Medulla oblongata (tissue), 1 donor: ENCODE data around the gene DIP2C.

Experiments
- DNase-seq: peaks from one replicate; pipeline ENCODE4 v3.0.0-alpha.2; 2015; ENCODE audit errors: extremely low spot score

DIP2C gene

GRCh38 chr10:575402-576129 lies 113.9 kb downstream of the DIP2C start:
- DNase-seq: no peak

- DNase-seq: no peak
Measured at GRCh38 chr10:572696-573095, 116.8 kb downstream of the DIP2C start.

- DNase-seq: no peak
Measured at GRCh38 chr10:571688-572451, 117.6 kb downstream of the DIP2C start.

GRCh38 chr10:571166-571565 lies 118.3 kb downstream of the DIP2C start:
- no peak for DNase-seq

- DNase-seq: no peak
Measured at GRCh38 chr10:570628-571163, 118.8 kb downstream of the DIP2C start.

GRCh38 chr10:569961-570627 lies 119.4 kb downstream of the DIP2C start:
- no peak for DNase-seq

GRCh38 chr10:568848-569247 lies 120.6 kb downstream of the DIP2C start:
- DNase-seq: no peak

- DNase-seq: no peak
Measured at GRCh38 chr10:567869-568268, 121.6 kb downstream of the DIP2C start.

GRCh38 chr10:566241-566885 lies 123.1 kb downstream of the DIP2C start:
- DNase-seq: no peak

GRCh38 chr10:565676-566075 lies 123.8 kb downstream of the DIP2C start:
- DNase-seq: no peak

- DNase-seq: no peak
Measured at GRCh38 chr10:565146-565545, 124.3 kb downstream of the DIP2C start.

- no peak for DNase-seq
Measured at GRCh38 chr10:563827-564226, 125.6 kb downstream of the DIP2C start.

GRCh38 chr10:562142-562541 lies 127.3 kb downstream of the DIP2C start:
- no peak for DNase-seq

GRCh38 chr10:561721-562120 lies 127.7 kb downstream of the DIP2C start:
- no peak for DNase-seq

GRCh38 chr10:560314-560992 lies 129.0 kb downstream of the DIP2C start:
- DNase-seq: no peak

- DNase-seq: no peak
Measured at GRCh38 chr10:559767-560047, 129.8 kb downstream of the DIP2C start.

- no peak for DNase-seq
Measured at GRCh38 chr10:558891-559766, 130.3 kb downstream of the DIP2C start.

GRCh38 chr10:558364-558763 lies 131.1 kb downstream of the DIP2C start:
- DNase-seq: no peak

GRCh38 chr10:557792-558328 lies 131.6 kb downstream of the DIP2C start:
- no peak for DNase-seq

GRCh38 chr10:556971-557637 lies 132.4 kb downstream of the DIP2C start:
- DNase-seq: no peak
